ENCODE measurements around the gene CDR2L. TPM values are rescaled to one million over a fixed set of nuclear protein-coding genes. Genes with fewer than 3 reads are reported as not detected.
"Not testable (repeated sequence)": the region's sequence is repeated elsewhere in the genome, so short reads cannot be mapped to it uniquely, and the experiment has no call there.

CDR2L gene
- total RNA-seq, 1 donor from 2014 or later: 11.5 TPM

GRCh38 chr17:74975943-74976342, 11.5 kb upstream of the CDR2L start:
- ATAC-seq (no peak), DNase-seq (ENCODE audit: low spot score) (no peak)
- intact Hi-C loops (cut with DNase I): no loop called here

GRCh38 chr17:74977802-74978201, 9.6 kb upstream of the CDR2L start:
- ATAC-seq: no peak
- intact Hi-C loops (cut with DNase I): no loop called here
- no peak for DNase-seq (ENCODE audit: low spot score)

GRCh38 chr17:74978240-74978639, 9.2 kb upstream of the CDR2L start:
- no peak for DNase-seq (ENCODE audit: low spot score)
- intact Hi-C loops (cut with DNase I): no loop called here
- ATAC-seq: no peak

- no peak for ATAC-seq
- DNase-seq (ENCODE audit: low spot score): no peak
- intact Hi-C loops (cut with DNase I): no loop called here
Observed at GRCh38 chr17:74979408-74980146, 7.9 kb upstream of the CDR2L start.

GRCh38 chr17:74981318-74981978, 6.0 kb upstream of the CDR2L start:
- intact Hi-C loops (cut with DNase I): no loop called here
- peak; percentile 33 for ATAC-seq
- no peak for DNase-seq (ENCODE audit: low spot score)

GRCh38 chr17:74981979-74982662, 5.3 kb upstream of the CDR2L start:
- intact Hi-C loops (cut with DNase I): no loop called here
- DNase-seq (ENCODE audit: low spot score) (peak; percentile 79), ATAC-seq (peak; percentile 90)

- ATAC-seq; intact Hi-C loops (cut with DNase I); DNase-seq (ENCODE audit: low spot score): not testable (repeated sequence)
Observed at GRCh38 chr17:74982663-74983313, 4.6 kb upstream of the CDR2L start.

- DNase-seq (ENCODE audit: low spot score) (no peak), ATAC-seq (no peak)
- intact Hi-C loops (cut with DNase I): no loop called here
Observed at GRCh38 chr17:74986206-74986576, 1.2 kb upstream of the CDR2L start.

- peak; percentile 94 for DNase-seq (ENCODE audit: low spot score)
- ATAC-seq: peak; percentile 92
- intact Hi-C loops (cut with DNase I): no loop called here
Observed at GRCh38 chr17:74987909-74988711, 678 bp downstream of the CDR2L start.

- no peak for ATAC-seq
- intact Hi-C loops (cut with DNase I): no loop called here
- DNase-seq (ENCODE audit: low spot score): no peak
Observed at GRCh38 chr17:74990581-74991105, 3.2 kb downstream of the CDR2L start.

- no peak for DNase-seq (ENCODE audit: low spot score)
- intact Hi-C loops (cut with DNase I): no loop called here
- no peak for ATAC-seq
Observed at GRCh38 chr17:74992223-74992622, 4.8 kb downstream of the CDR2L start.

GRCh38 chr17:74994440-74994839, 7.0 kb downstream of the CDR2L start:
- DNase-seq (ENCODE audit: low spot score) (no peak), ATAC-seq (no peak)
- intact Hi-C loops (cut with DNase I): no loop called here

- ATAC-seq (no peak), DNase-seq (ENCODE audit: low spot score) (no peak)
- intact Hi-C loops (cut with DNase I): no loop called here
Observed at GRCh38 chr17:74995847-74996246, 8.4 kb downstream of the CDR2L start.

- intact Hi-C loops (cut with DNase I): no loop called here
- no peak for DNase-seq (ENCODE audit: low spot score)
- no peak for ATAC-seq
Observed at GRCh38 chr17:74998783-74999182, 11.4 kb downstream of the CDR2L start.

GRCh38 chr17:74999523-74999922, 12.1 kb downstream of the CDR2L start:
- intact Hi-C loops (cut with DNase I): no loop called here
- DNase-seq (ENCODE audit: low spot score): no peak
- no peak for ATAC-seq

- no peak for DNase-seq (ENCODE audit: low spot score)
- ATAC-seq: no peak
- intact Hi-C loops (cut with DNase I): no loop called here
Observed at GRCh38 chr17:75001915-75002843, 14.7 kb downstream of the CDR2L start.

GRCh38 chr17:75003070-75003956, 15.9 kb downstream of the CDR2L start:
- DNase-seq (ENCODE audit: low spot score) (no peak), ATAC-seq (no peak)
- intact Hi-C loops (cut with DNase I): no loop called here

Data from sciatic nerve (tissue), 2 donors.